Fibroblast of lung (primary cell): ENCODE results near the gene HAAO. TPM values are rescaled to one million over a fixed set of nuclear protein-coding genes. Genes with fewer than 3 reads are reported as not detected.

Experiments
- DNase-seq, 2 donors: peaks; one replicate each; pipeline versions ENCODE4 v3.0.0 to v3.0.0-alpha.2; 2010; ENCODE audit warnings: low read depth in 2 of 2
- H2AFZ ChIP-seq: 2 replicates; pipeline ENCODE4 v1.5.1; 2012; ENCODE audit warnings: low read length, control low read depth, inconsistent platforms
- H3K27ac ChIP-seq: 2 replicates; pipeline ENCODE4 v1.5.1; 2011; ENCODE audit warnings: low read length, control low read depth; ENCODE audit not compliant: insufficient read depth
- H3K27me3 ChIP-seq: 2 replicates; pipeline ENCODE4 v1.5.1; 2011; ENCODE audit warnings: mild to moderate bottlenecking, low read length; ENCODE audit not compliant: control insufficient read depth, insufficient read depth
- H3K36me3 ChIP-seq: 2 replicates; pipeline ENCODE4 v1.5.1; 2011; ENCODE audit warnings: low read length; ENCODE audit not compliant: control insufficient read depth, insufficient read depth
- H3K4me1 ChIP-seq: 2 replicates; pipeline ENCODE4 v1.5.1; 2011; ENCODE audit warnings: low read length; ENCODE audit not compliant: control insufficient read depth, insufficient read depth; ENCODE audit errors: extremely low read depth
- H3K4me2 ChIP-seq: 2 replicates; pipeline ENCODE4 v1.5.1; 2011; ENCODE audit warnings: low read length, control low read depth; ENCODE audit not compliant: insufficient read depth; ENCODE audit errors: extremely low read depth
- H3K4me3 ChIP-seq, 4 experiments: fragments of 200-600 bp in 1 of 4; sonication (generic) in 1 of 4; replicated peaks in 1 of 4; 2 replicates each; pipeline ENCODE4 v1.5.1; 2011 to 2016; ENCODE audit warnings: low read length in 4 of 4, low read depth in 3 of 4, mild to moderate bottlenecking in 3 of 4, control low read depth in 2 of 4, inconsistent platforms in 1 of 4, mixed read lengths in 1 of 4; ENCODE audit not compliant: insufficient read depth in 1 of 4; ENCODE audit errors: control extremely low read depth in 1 of 4
- H3K79me2 ChIP-seq: 2 replicates; pipeline ENCODE4 v1.5.1; 2012; ENCODE audit warnings: mild to moderate bottlenecking, low read length, inconsistent platforms; ENCODE audit not compliant: control insufficient read depth, insufficient read depth
- H3K9ac ChIP-seq: 2 replicates; pipeline ENCODE4 v1.5.1; 2011; ENCODE audit warnings: mild to moderate bottlenecking, low read length, control low read depth; ENCODE audit not compliant: insufficient read depth
- H3K9me3 ChIP-seq: 2 replicates; pipeline ENCODE4 v1.5.1; 2012; ENCODE audit warnings: low read depth, low read length; ENCODE audit not compliant: control insufficient read depth, insufficient read depth
- H4K20me1 ChIP-seq: 2 replicates; pipeline ENCODE4 v1.5.1; 2011; ENCODE audit warnings: low read length; ENCODE audit not compliant: control insufficient read depth, insufficient read depth; ENCODE audit errors: extremely low read depth
- CTCF ChIP-seq, 2 donors: IDR thresholded peaks in 1 of 2; conservative IDR thresholded peaks in 1 of 2; 1 replicate in 1 of 2; 2 replicates in 1 of 2; pipeline ENCODE4 v1.5.1; 2011 to 2012; ENCODE audit warnings: low read length in 2 of 2, control low read depth in 1 of 2, inconsistent platforms in 1 of 2, low read depth in 1 of 2, mild to moderate bottlenecking in 1 of 2
- EZH2 ChIP-seq: IDR thresholded peaks from 2 replicates; pipeline ENCODE4 v1.5.1; 2012; ENCODE audit warnings: low read length, control low read depth, mild to moderate bottlenecking; ENCODE audit errors: missing control alignments
- polyA plus RNA-seq, 2 donors: library from polyadenylated mRNA; depleted of rRNA in 1 of 2; stranded (reverse) in 1 of 2; unstranded in 1 of 2; fragments of >200 nt; gene quantifications; 2 replicates each; pipeline ENCODE4 v1.2.1, GENCODE V29; 2011 to 2012; ENCODE audit warnings: missing spikeins in 1 of 2
- total RNA-seq: library from RNA; depleted of rRNA; stranded (reverse); fragments of >200 nt; gene quantifications from 2 replicates; pipeline ENCODE4 v1.2.1, GENCODE V29; 2014

Gene HAAO
- total and polyA plus RNA-seq, 2 donors (not counting 1 experiment from before 2014, with no cell fraction given), result 0.58 to 4.1 TPM

- Histone ChIP-seq H3K4me1 (no peaks in the 10 kb centered on the region), H3K27me3 (no peaks in the 10 kb centered on the region), H3K4me3 (no peak overlapping the region), H4K20me1 (no peaks in the 10 kb centered on the region), H3K9me3 (no peaks in the 10 kb centered on the region), H3K4me2 (no peak overlapping the region), H2AFZ (no peak overlapping the region), H3K36me3 (no peaks in the 10 kb centered on the region), H3K27ac (no peak overlapping the region), H3K79me2 (no peaks in the 10 kb centered on the region), H3K9ac (no peak overlapping the region)
- TF ChIP-seq EZH2 (no peak), CTCF (conservative IDR thresholded peaks at IDR 0.05 in 1 of 2, IDR thresholded peaks at IDR 0.05 in 1 of 2; ENCODE audit: low read depth in 1 of 2, low read length in 2 of 2) (no peak)
- DNase-seq, result no peak
These were observed 39.3 kb downstream of the HAAO start for GRCh38 chr2:42752816-42753813.

GRCh38 chr2:42752314-42752713 is 40.1 kb downstream of the HAAO start:
- Histone ChIP-seq H3K9ac (no peak overlapping the region), H4K20me1 (no peaks in the 10 kb centered on the region), H3K27me3 (no peaks in the 10 kb centered on the region), H2AFZ (no peak overlapping the region), H3K36me3 (no peaks in the 10 kb centered on the region), H3K4me1 (no peaks in the 10 kb centered on the region), H3K79me2 (no peaks in the 10 kb centered on the region), H3K4me2 (no peak overlapping the region), H3K27ac (no peak overlapping the region), H3K9me3 (no peaks in the 10 kb centered on the region), H3K4me3 (no peak overlapping the region)
- DNase-seq, result no peak
- TF ChIP-seq EZH2 (no peak), CTCF (conservative IDR thresholded peaks at IDR 0.05 in 1 of 2, IDR thresholded peaks at IDR 0.05 in 1 of 2; ENCODE audit: low read depth in 1 of 2, low read length in 2 of 2) (no peak)

- TF ChIP-seq EZH2 (no peak), CTCF (conservative IDR thresholded peaks at IDR 0.05 in 1 of 2, IDR thresholded peaks at IDR 0.05 in 1 of 2; ENCODE audit: low read depth in 1 of 2, low read length in 2 of 2) (no peak)
- H3K4me1 ChIP-seq, result no peaks in the 10 kb centered on the region
These were observed 43.5 kb downstream of the HAAO start for GRCh38 chr2:42748840-42749239.

More at GRCh38 chr2:42748840-42749239, 43.5 kb downstream of the HAAO start:
- Histone ChIP-seq H3K27me3 (no peaks in the 10 kb centered on the region), H2AFZ (no peak overlapping the region), H3K27ac (no peak overlapping the region), H3K4me2 (no peak overlapping the region), H3K9ac (no peak overlapping the region), H3K79me2 (no peaks in the 10 kb centered on the region), H3K4me3 (no peak overlapping the region), H4K20me1 (no peaks in the 10 kb centered on the region), H3K36me3 (no peaks in the 10 kb centered on the region), H3K9me3 (no peaks in the 10 kb centered on the region)
- no peak for DNase-seq
